ENCODE measurements around the gene TEX22.

Gene TEX22

DNA sequence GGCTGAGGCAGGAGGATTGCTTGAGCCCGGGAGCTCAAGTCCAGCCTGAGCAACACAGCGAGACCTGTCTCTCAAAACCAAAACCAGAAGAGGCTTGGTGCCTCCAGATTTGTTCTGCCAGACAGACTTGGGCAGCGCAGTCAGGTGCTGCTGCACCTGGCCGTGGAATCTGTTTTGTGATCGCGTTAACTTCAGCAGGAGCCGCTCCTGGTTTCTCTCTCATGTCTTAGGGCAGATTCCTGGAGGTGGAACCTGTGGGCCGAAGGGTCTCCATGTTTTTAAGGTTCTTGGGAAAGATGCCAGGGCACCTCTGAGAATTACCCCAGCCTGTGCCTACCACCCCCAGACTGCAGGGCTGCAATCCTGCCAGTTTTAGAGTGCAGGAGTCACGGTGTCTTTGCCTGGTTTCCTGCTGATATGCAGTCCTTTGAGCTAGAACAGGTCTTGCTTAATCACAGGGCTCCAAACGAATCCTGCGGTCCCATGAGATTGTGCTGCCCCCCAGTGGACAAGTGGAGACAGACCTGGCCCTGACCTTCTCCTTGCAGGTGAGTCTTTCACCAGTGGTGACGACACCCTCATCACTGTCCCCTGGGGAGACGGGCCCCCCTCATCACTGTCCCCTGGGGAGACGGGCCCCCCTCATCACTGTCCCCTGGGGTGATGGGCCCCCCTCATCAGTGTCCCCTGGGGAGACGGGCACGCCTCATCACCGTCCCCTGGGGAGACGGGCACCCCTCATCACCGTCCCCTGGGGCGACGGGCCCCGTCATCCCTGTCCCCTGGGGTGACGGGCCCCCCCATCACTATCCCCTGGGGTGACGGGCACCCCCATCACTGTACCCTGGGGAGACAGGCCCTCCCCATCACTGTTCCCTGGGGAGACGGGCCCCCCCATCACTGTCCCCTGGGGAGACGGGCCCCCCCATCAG is 46.2 kb upstream of the TEX22 start:
- peaks cover 13% of the 10 kb centered on the region for H3K4me1 Mint-ChIP-seq
- DNase-seq, result peak; percentile 85
- H3K4me3 Mint-ChIP-seq, result no peak overlapping the region
- no peaks in the 10 kb centered on the region for H3K27me3 Mint-ChIP-seq (ENCODE audit: low read depth, poor library complexity)
- no peaks in the 10 kb centered on the region for H3K9me3 Mint-ChIP-seq
- TF ChIP-seq, protein P1, sequence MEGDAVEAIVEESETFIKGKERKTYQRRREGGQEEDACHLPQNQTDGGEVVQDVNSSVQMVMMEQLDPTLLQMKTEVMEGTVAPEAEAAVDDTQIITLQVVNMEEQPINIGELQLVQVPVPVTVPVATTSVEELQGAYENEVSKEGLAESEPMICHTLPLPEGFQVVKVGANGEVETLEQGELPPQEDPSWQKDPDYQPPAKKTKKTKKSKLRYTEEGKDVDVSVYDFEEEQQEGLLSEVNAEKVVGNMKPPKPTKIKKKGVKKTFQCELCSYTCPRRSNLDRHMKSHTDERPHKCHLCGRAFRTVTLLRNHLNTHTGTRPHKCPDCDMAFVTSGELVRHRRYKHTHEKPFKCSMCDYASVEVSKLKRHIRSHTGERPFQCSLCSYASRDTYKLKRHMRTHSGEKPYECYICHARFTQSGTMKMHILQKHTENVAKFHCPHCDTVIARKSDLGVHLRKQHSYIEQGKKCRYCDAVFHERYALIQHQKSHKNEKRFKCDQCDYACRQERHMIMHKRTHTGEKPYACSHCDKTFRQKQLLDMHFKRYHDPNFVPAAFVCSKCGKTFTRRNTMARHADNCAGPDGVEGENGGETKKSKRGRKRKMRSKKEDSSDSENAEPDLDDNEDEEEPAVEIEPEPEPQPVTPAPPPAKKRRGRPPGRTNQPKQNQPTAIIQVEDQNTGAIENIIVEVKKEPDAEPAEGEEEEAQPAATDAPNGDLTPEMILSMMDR (IDR thresholded peaks at IDR 0.05), result peak; percentile 78
- no peak overlapping the region for H3K27ac Mint-ChIP-seq
- H3K36me3 Mint-ChIP-seq (ENCODE audit: low read depth), result no peaks in the 10 kb centered on the region

DNA sequence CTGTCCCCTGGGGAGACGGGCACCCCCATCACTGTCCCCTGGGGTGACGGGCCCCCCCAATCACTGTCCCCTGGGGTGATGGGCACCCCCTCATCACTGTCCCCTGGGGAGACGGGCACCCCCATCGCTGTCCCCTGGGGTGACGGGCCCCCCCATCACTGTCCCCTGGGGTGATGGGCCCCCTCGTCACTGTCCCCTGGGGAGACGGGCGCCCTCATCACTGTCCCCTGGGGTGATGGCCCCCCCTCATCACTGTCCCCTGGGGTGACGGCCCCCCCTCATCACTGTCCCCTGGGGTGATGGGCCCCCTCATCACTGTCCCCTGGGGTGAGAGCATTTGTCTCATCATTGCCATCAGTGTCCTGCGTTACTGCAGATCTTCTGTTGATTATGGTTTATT is 45.2 kb upstream of the TEX22 start:
- no peaks in the 10 kb centered on the region for H3K36me3 Mint-ChIP-seq (ENCODE audit: low read depth)
- H3K9me3 Mint-ChIP-seq, result no peaks in the 10 kb centered on the region
- TF ChIP-seq, protein P1 (IDR thresholded peaks at IDR 0.05), result no peak
- no peak overlapping the region for H3K4me3 Mint-ChIP-seq
- peaks cover 9% of the 10 kb centered on the region for H3K4me1 Mint-ChIP-seq
- no peak for DNase-seq
- no peak overlapping the region for H3K27ac Mint-ChIP-seq
- no peaks in the 10 kb centered on the region for H3K27me3 Mint-ChIP-seq (ENCODE audit: low read depth, poor library complexity)

DNA sequence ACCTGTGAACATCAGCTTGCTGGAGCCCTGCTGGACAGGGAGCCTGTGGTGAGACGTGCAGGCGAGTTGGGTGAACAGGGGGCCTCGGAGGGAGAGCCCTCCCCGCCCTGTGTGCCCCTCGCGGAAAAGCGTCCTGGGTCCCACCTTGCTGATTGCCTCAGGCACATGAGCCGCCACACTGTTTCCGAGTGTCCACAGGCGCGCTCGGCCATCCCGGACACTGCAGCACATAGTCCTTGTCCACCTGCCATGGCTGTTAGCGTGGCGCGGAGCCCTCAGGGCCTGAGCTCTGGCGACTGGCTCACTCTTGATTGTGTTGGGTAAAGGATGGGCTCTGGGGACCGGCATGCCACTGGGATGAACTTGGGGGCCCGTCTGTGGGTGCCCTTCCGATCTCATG is 43.8 kb upstream of the TEX22 start:
- Mint-ChIP-seq H3K4me1 (peaks cover 9% of the 10 kb centered on the region), H3K27me3 (ENCODE audit: low read depth, poor library complexity) (no peaks in the 10 kb centered on the region), H3K4me3 (no peak overlapping the region), H3K27ac (no peak overlapping the region), H3K9me3 (no peaks in the 10 kb centered on the region), H3K36me3 (ENCODE audit: low read depth) (no peaks in the 10 kb centered on the region)
- TF ChIP-seq, protein P1 (IDR thresholded peaks at IDR 0.05), result no peak
- DNase-seq, result no peak

DNA sequence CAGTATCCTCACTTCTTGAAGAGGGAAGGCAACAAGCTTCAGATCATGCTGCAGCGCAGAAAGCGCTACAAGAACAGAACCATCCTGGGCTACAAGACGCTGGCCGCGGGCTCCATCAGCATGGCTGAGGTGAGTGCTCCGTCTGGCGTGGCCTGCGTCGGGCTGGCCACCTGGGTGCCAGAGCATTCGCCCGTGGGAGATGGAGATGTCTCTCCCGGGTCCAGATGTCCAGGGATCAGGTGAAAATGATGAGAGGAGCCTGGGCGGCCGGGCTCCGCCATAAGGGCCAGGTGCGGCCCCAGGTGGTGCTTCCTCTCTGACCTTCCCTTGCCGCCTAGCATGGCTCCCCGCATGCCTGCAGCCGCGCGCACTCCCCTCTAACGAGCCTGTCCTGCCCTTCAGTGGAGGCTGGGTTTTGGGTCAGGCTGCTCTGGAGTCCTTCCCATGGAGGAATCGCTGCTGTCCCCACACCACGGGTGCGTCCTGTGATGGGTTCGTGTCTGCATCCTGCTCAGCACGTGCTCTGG is 43.2 kb upstream of the TEX22 start:
- peaks cover 9% of the 10 kb centered on the region for H3K4me1 Mint-ChIP-seq
- H3K27ac Mint-ChIP-seq, result no peak overlapping the region
- no peak overlapping the region for H3K4me3 Mint-ChIP-seq

DNA sequence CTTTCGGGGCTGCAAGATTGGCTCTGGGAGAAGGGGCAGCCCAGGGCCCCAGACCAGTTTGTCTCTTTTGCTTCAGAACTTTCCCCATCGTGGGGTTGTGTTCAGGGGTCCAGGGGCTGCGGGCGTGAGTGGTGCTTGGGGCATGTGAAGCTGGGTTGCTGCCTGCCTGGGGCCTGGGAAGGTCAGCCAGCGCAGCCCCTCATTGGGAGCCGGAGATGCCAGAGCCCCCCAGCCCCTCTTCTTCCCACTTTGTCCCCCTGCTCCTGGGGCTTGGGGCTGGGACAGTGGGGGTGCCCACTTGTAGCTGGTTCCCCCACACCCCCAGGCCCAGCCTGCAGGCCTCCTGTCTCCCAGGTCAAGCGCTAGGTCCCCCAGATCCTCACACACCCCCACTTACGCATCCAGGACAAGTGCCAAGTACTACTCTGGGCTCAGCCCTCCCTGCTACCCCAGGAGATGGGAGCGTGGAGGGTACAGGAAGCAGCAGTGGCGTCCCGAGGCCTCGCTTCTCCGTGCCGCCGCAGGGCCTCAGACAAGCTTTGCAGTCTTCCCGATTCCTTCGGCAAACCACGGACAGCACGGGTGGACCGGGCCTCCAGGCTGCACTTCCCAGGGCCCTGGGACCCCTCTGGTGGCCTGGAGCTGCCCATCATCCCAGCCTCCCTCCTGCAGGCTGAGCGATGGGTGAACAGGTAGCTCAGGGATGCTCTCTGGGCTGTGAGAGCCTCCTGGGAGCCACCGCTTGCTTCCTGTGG is 42.3 kb upstream of the TEX22 start:
- H3K27me3 Mint-ChIP-seq (ENCODE audit: low read depth, poor library complexity), result peaks cover 3% of the 10 kb centered on the region
- no peak for DNase-seq
- peaks cover 9% of the 10 kb centered on the region for H3K4me1 Mint-ChIP-seq
- H3K9me3 Mint-ChIP-seq, result no peaks in the 10 kb centered on the region
- peaks cover 6% of the 10 kb centered on the region for H3K36me3 Mint-ChIP-seq (ENCODE audit: low read depth)
- no peak overlapping the region for H3K27ac Mint-ChIP-seq
- H3K4me3 Mint-ChIP-seq, result no peak overlapping the region
- TF ChIP-seq, protein P1 (IDR thresholded peaks at IDR 0.05), result no peak

More for the DNA sequence above, 43.2 kb upstream of the TEX22 start:
- Mint-ChIP-seq H3K27me3 (ENCODE audit: low read depth, poor library complexity) (no peaks in the 10 kb centered on the region), H3K36me3 (ENCODE audit: low read depth) (no peaks in the 10 kb centered on the region), H3K9me3 (no peaks in the 10 kb centered on the region)
- no peak for DNase-seq
- TF ChIP-seq, protein P1 (IDR thresholded peaks at IDR 0.05), result no peak

Measured in nephron progenitor cell (in vitro differentiated cells).